ENCODE results near the gene PALM.

- TF ChIP-seq CBX5 (IDR thresholded peaks at IDR 0.05; ENCODE audit: low read depth) (no peak), POLR2A (IDR thresholded peaks at IDR 0.05; ENCODE audit: low read depth, low read length) (no peak), CBFB (IDR thresholded peaks at IDR 0.05; ENCODE audit: low read depth) (no peak), BRCA1 (IDR thresholded peaks at IDR 0.05; ENCODE audit: low read depth, low read length) (no peak), USF2 (IDR thresholded peaks at IDR 0.05; ENCODE audit: borderline replicate concordance, low read depth, low read length) (no peak), MAX (IDR thresholded peaks at IDR 0.05; ENCODE audit: low read depth, low read length) (no peak), SMARCA5 (IDR thresholded peaks at IDR 0.05) (no peak), CREM (IDR thresholded peaks at IDR 0.05; ENCODE audit: low read depth) (no peak), POLR2AphosphoS5 (IDR thresholded peaks at IDR 0.05; ENCODE audit: low read length) (no peak)
- TF ChIP-seq, protein P1, sequence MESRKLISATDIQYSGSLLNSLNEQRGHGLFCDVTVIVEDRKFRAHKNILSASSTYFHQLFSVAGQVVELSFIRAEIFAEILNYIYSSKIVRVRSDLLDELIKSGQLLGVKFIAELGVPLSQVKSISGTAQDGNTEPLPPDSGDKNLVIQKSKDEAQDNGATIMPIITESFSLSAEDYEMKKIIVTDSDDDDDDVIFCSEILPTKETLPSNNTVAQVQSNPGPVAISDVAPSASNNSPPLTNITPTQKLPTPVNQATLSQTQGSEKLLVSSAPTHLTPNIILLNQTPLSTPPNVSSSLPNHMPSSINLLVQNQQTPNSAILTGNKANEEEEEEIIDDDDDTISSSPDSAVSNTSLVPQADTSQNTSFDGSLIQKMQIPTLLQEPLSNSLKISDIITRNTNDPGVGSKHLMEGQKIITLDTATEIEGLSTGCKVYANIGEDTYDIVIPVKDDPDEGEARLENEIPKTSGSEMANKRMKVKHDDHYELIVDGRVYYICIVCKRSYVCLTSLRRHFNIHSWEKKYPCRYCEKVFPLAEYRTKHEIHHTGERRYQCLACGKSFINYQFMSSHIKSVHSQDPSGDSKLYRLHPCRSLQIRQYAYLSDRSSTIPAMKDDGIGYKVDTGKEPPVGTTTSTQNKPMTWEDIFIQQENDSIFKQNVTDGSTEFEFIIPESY (IDR thresholded peaks at IDR 0.05) = no peak
- TF ChIP-seq, protein P2, sequence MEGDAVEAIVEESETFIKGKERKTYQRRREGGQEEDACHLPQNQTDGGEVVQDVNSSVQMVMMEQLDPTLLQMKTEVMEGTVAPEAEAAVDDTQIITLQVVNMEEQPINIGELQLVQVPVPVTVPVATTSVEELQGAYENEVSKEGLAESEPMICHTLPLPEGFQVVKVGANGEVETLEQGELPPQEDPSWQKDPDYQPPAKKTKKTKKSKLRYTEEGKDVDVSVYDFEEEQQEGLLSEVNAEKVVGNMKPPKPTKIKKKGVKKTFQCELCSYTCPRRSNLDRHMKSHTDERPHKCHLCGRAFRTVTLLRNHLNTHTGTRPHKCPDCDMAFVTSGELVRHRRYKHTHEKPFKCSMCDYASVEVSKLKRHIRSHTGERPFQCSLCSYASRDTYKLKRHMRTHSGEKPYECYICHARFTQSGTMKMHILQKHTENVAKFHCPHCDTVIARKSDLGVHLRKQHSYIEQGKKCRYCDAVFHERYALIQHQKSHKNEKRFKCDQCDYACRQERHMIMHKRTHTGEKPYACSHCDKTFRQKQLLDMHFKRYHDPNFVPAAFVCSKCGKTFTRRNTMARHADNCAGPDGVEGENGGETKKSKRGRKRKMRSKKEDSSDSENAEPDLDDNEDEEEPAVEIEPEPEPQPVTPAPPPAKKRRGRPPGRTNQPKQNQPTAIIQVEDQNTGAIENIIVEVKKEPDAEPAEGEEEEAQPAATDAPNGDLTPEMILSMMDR (IDR thresholded peaks at IDR 0.05 in 2 of 3, conservative IDR thresholded peaks at IDR 0.05 in 1 of 3; ENCODE audit: control insufficient read depth in 2 of 3, extremely low read depth in 1 of 3, insufficient read depth in 1 of 3, low read depth in 3 of 3, low read length in 3 of 3) = no peak
- TF ChIP-seq, protein P3, sequence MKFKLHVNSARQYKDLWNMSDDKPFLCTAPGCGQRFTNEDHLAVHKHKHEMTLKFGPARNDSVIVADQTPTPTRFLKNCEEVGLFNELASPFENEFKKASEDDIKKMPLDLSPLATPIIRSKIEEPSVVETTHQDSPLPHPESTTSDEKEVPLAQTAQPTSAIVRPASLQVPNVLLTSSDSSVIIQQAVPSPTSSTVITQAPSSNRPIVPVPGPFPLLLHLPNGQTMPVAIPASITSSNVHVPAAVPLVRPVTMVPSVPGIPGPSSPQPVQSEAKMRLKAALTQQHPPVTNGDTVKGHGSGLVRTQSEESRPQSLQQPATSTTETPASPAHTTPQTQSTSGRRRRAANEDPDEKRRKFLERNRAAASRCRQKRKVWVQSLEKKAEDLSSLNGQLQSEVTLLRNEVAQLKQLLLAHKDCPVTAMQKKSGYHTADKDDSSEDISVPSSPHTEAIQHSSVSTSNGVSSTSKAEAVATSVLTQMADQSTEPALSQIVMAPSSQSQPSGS (IDR thresholded peaks at IDR 0.05; ENCODE audit: low read length) = no peak
These were observed 74.3 kb downstream of the PALM start for GRCh38 chr19:782878-783668.
